ENCODE measurements around the gene GAS2.

- TF ChIP-seq CTCF (conservative IDR thresholded peaks at IDR 0.05; ENCODE audit: low read depth, low read length) (peak; percentile 73), ELK1 (IDR thresholded peaks at IDR 0.05; ENCODE audit: borderline replicate concordance, low read depth, low read length) (no peak), SMC3 (IDR thresholded peaks at IDR 0.05; ENCODE audit: low read depth, low read length) (peak; percentile 52), MAZ (IDR thresholded peaks at IDR 0.05; ENCODE audit: borderline replicate concordance, low read depth, low read length) (no peak), FOS (IDR thresholded peaks at IDR 0.05; ENCODE audit: low read depth, low read length) (no peak), RAD21 (IDR thresholded peaks at IDR 0.05; ENCODE audit: low read length) (peak; percentile 76), CEBPB (IDR thresholded peaks at IDR 0.05; ENCODE audit: low read depth, low read length) (no peak), RFX5 (IDR thresholded peaks at IDR 0.05; ENCODE audit: low read depth, low read length) (no peak)
These were observed 121.2 kb downstream of the GAS2 start for GRCh38 chr11:22787551-22788162.

Data from IMR-90 (cell line).